Globus pallidus (tissue), 1 donor: ENCODE results near the gene MDC1.
"Not testable (repeated sequence)": the region's sequence is repeated elsewhere in the genome, so short reads cannot be mapped to it uniquely, and the experiment has no call there.

Experiments used
- DNase-seq: peaks from one replicate; pipeline ENCODE4 v3.0.0-alpha.2; 2015; ENCODE audit warnings: low spot score

The MDC1 gene, protein sequence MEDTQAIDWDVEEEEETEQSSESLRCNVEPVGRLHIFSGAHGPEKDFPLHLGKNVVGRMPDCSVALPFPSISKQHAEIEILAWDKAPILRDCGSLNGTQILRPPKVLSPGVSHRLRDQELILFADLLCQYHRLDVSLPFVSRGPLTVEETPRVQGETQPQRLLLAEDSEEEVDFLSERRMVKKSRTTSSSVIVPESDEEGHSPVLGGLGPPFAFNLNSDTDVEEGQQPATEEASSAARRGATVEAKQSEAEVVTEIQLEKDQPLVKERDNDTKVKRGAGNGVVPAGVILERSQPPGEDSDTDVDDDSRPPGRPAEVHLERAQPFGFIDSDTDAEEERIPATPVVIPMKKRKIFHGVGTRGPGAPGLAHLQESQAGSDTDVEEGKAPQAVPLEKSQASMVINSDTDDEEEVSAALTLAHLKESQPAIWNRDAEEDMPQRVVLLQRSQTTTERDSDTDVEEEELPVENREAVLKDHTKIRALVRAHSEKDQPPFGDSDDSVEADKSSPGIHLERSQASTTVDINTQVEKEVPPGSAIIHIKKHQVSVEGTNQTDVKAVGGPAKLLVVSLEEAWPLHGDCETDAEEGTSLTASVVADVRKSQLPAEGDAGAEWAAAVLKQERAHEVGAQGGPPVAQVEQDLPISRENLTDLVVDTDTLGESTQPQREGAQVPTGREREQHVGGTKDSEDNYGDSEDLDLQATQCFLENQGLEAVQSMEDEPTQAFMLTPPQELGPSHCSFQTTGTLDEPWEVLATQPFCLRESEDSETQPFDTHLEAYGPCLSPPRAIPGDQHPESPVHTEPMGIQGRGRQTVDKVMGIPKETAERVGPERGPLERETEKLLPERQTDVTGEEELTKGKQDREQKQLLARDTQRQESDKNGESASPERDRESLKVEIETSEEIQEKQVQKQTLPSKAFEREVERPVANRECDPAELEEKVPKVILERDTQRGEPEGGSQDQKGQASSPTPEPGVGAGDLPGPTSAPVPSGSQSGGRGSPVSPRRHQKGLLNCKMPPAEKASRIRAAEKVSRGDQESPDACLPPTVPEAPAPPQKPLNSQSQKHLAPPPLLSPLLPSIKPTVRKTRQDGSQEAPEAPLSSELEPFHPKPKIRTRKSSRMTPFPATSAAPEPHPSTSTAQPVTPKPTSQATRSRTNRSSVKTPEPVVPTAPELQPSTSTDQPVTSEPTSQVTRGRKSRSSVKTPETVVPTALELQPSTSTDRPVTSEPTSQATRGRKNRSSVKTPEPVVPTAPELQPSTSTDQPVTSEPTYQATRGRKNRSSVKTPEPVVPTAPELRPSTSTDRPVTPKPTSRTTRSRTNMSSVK (N-terminal part only)

DNA sequence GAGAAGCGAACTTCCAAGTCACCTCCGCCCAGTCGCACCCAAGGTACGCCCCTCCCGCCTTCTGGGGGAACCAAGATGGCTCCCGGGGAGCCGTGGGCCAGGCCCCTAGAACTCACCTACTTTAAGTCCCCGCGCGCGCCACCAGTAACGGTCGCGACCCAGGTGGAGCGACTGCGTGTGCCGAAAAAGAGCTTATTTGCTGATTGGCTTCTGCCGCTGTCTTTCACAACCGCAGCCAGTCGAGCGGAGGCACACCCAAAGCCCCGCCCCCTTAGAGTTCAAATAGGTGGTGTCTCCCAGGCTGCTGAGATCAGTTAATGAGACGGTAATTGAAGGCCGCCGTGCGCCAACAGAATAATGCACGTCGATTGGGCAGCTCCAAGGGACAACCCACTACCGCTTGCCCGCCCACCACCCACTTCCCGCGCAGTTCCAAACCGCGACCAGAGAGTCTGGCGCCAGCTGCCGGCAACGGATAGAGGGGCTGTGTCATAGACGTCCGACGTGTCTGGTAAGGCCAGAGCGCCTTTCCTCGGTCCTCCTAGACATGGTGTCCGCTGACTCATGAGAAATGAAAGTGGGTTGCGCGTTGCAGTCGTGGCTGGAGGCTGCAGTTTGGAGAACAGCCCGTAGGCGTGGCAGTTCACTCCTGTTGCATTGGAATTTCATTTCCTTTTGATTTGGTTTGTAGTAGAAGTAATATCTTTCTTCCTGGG is at the start of gene MDC1:
Gene MDC1 (minus strand): TSS at position 153 of the 716 bp plus-strand sequence. CDS start 2,106 bp downstream, outside the sequence.
- DNase-seq = peak; percentile 100

GRCh38 chr6:30766461-30767157 is 49.5 kb upstream of the MDC1 start:
- no peak for DNase-seq

GRCh38 chr6:30765495-30765894 is 48.4 kb upstream of the MDC1 start:
- DNase-seq = not testable (repeated sequence)

- not testable (repeated sequence) for DNase-seq
Observed at GRCh38 chr6:30764490-30765043, 47.5 kb upstream of the MDC1 start.

GRCh38 chr6:30763618-30764489 is 46.8 kb upstream of the MDC1 start:
- DNase-seq = no peak

- DNase-seq = no peak
Observed at GRCh38 chr6:30763155-30763617, 46.1 kb upstream of the MDC1 start.

DNA sequence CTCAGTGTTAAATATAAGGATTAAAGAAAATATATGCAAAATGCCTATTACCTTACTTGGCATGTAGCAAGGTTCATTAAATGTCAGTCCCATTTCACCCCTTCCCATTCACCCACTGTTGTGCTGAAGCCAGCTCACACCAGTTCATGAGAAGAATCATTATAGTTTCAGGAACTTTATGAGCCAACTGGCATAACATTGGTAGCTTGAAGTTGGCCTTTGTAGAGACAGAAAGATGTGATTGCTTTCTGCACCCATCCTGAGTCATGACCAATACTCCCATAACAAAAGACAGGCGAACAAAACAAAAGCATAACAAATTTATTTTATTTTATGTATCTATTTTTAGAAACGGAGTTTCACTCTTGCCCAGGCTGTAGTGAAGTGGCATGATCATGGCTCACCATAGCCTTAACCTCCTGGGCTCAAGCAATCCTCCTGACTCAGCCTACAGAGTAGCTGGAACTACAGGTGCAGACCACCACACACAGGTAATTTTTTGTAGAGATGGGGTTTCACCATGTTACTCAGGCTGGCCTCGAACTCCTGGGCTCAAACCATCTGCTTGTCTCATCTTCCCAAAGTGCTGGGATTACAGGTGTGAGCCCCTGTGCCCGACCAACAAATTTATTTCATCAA is 44.8 kb upstream of the MDC1 start:
- no peak for DNase-seq

- no peak for DNase-seq
Observed at GRCh38 chr6:30760549-30760948, 43.5 kb upstream of the MDC1 start.

DNA sequence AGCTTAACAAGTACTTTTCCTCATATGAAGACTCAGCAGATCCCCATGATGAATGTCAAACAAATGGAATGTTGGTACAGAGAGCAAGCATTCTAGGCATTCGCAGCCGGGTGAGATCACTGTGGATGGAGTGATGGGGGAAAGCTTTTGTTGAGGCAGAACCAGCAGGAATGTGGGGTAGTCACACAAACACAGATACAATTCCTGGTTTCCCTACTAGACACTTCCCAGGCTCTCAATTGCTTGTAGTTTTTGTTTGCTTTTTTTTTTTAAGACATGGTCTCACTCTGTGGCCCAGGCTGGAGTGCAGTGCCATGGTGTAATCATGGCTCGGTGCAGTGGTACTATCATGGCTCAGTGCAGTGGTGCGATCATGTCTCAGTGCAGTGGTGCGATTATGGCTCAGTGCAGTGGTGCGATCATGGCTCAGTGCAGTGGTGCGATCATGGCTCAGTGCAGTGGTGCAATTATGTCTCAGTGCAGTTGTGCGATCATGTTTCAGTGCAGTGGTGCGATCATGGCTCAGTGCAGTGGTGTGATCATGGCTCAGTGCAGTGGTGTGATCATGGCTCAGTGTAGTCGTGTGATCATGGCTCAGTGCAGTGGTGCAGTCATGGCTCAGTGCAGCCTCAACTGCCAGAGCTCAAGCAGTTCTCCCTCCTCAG is 42.6 kb upstream of the MDC1 start:
- no peak for DNase-seq

- DNase-seq = no peak
Observed at GRCh38 chr6:30757261-30757904, 40.3 kb upstream of the MDC1 start.

GRCh38 chr6:30756405-30757003 is 39.4 kb upstream of the MDC1 start:
- DNase-seq = not testable (repeated sequence)

GRCh38 chr6:30754631-30755030 is 37.5 kb upstream of the MDC1 start:
- no peak for DNase-seq

DNA sequence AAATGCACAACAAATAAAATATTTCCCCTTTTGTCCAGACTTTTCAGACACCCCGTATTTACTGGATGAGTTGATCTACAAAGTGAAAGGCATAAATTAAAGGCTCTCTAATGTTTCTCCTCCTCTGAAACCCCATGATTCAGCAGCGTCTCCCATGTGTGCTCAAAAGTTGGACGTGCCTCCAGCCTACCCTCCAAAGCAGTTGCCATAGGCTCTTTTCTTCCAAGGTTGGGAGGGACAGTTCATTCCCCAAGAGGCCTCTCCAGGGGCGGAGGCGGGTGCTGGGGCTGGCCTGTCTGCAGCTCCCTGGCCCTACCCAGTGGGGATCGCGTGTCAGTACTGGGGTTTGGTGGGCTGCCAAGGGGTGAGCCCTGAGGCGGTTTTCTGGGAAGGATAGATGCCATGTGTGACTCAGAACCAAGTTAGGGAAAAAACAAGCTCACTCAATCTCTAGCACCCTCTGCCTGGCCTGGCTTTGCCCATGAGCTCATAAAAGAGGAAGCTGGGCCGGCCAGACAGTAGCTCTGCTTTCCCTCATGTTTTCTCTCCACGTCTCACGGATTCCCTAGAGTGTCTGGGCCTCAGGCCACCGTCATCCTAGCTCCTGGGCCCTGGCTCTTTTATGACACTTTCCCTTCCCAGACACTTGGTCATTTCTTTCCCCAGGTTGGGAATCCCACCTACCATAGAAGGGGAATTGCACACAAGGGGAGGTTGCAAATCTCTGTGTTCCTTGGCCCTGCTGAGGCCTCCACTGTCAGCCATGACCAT is 35.3 kb upstream of the MDC1 start:
- DNase-seq = no peak

DNA sequence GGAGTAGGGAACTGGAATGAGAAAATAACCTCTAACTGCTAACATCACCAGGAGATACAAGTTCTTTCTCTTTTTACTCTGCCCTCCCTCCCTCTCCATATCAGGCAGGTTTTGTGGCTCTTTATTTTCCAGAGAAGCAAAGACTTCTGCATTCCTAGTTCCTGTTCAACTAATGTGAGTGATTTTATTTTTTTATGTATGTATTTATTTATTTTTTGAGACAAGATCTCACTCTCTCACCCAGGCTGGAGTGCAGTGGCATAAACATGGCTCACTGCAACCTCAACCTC is 33.2 kb upstream of the MDC1 start:
- no peak for DNase-seq

DNA sequence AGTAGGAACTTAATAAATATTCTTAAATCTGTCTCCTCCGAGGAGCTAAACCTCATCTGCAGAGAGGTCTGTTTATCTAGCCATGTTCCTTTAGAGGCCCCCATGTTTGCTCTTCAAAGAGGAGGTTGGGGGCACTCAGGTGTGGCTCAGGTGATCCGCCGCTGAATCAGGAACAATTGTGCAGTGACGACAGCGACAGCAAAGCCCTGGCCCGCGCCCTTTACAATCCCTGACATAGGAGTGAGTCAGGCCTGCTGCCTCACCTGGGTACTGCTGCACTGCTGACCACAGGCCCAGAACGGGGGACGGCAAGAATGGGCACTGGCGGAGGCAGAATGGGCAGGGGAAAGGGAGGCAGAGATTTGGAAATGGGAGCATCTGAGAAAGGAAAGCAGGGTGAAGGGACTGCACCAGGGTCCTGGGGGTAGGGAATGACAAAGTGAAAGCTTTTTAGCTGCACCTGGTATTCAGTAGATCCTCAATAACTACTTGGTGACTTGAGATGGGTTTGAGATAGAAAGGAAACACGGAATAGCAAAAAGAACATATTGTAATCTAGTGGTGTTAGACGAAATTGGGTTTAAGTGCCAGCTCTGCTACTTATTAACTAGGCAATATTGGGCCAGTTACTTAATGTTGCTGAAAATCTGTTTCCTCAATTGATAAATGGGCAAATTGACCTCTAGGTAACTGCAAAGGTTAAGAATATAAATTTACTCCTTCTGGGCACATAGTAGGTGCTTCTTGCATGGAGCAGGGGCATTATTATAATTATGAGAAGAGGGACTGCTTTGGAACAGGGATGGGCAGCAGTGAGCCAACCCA is 32.7 kb upstream of the MDC1 start:
- no peak for DNase-seq
